ENCODE data around the gene FGF12.

- TF ChIP-seq SUZ12 (IDR thresholded peaks at IDR 0.05; ENCODE audit: extremely low read depth, insufficient read depth, insufficient read length), result no peak
- TF ChIP-seq YY1 (IDR thresholded peaks at IDR 0.05; ENCODE audit: insufficient read depth, insufficient read length), result no peak
- TF ChIP-seq ZNF274 (IDR thresholded peaks at IDR 0.05; ENCODE audit: low read depth, low read length), result no peak
Observed at GRCh38 chr3:192597506-192597905, 129.8 kb downstream of the FGF12 start.
